GM21786 (cell line): Measurements from ENCODE around the gene GAB1.

ENCODE experiments used
- ATAC-seq: cut with Tn5 transposase; IDR thresholded peaks from one replicate; pipeline ENCODE4 v1.9.1; 2021; ENCODE audit not compliant: unreplicated experiment

GAB1 gene

DNA sequence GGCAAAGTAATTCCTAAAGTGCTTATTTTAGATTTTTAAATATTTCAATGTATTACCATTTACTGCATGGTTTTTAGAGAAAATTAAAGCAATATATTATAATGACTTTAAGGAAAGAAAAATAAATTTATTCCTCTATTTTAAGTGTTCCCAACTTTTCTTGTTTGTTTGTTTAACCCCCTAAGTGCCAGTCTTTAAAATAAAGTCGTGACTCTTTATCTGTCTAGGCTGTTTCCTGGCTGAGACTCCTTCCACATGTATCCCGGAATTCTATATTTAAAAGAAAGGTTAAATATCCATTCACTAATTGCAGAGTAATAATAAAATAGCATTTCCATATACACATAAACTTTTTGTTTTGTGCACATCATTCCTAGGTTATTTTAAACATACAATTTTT lies 71.2 kb downstream of the GAB1 start:
- ATAC-seq, result no peak

DNA sequence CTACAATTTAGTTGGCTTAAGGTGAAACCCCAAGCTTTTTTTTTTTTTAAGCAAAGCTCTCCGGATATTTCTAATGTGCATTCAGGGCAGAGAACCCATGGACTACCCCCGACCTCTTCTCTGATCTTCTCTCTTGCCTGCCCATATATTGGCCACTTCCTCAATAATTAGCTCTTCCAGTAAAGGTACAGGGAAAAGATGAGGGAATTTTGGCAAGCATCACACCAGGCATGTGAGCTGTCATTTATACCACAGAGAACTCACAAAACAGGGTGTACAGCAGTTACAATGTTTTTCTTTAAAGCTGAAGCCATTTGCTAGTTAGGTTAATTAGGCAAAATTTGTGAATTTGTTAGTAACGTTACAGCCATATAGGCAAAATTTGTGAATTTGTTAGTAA lies 73.3 kb downstream of the GAB1 start:
- ATAC-seq, result no peak

DNA sequence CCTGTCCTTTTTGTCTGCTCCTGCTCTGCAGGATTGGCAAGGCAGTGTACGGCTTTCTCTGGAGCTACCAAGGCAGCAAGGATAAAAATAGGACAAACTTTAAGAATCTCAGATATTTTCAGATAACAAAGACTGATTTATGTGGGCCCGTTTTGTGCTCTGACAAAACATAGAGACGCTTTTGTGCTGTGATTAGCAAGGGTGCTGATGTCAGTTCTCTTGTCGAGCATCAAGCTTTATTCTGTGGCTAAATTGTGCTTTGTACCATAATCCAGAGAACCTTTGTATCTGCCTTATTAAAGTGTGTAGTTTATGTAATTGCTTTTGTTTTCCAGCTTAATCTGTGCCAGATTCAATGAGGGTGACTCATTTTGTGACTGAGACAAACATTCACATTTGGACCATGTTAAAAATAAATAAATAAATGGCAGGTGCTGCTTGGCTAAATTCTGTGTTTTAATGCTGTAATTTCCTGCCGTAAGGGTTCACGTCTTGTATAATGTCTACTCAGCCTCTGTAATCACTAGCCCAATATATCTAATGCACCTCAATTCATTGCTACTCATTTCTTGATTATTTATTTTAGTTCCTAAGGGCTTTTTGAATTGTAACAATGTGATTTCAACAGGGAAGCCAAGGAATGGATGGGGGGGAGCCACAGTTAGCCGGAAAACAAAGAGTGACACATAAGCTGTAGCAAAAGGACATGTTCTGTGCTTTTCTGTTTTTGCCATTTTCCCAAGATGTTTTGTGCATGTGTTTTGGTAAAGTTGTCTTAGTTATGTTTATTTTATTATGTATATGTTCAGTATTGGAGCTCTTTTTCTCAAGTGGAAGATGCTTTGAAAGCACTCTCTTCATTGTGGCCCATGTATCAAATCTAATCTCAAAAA lies 75.1 kb downstream of the GAB1 start:
- no peak for ATAC-seq

DNA sequence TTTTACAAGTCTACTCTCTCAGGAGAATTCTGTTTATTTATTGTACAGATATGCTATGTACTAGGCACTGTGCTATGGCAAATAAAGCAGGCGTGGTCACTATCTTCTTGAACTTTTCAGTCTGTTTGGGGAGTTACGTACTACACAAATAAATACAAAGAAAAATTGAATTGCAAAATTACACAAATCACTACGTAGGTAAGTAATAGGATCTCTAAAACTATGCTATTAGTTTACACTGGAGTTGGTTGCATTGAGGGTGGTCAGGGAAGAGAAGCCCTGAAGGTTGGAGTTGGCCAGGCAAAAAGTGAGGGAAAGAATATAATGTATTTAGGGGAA lies 75.7 kb downstream of the GAB1 start:
- no peak for ATAC-seq

DNA sequence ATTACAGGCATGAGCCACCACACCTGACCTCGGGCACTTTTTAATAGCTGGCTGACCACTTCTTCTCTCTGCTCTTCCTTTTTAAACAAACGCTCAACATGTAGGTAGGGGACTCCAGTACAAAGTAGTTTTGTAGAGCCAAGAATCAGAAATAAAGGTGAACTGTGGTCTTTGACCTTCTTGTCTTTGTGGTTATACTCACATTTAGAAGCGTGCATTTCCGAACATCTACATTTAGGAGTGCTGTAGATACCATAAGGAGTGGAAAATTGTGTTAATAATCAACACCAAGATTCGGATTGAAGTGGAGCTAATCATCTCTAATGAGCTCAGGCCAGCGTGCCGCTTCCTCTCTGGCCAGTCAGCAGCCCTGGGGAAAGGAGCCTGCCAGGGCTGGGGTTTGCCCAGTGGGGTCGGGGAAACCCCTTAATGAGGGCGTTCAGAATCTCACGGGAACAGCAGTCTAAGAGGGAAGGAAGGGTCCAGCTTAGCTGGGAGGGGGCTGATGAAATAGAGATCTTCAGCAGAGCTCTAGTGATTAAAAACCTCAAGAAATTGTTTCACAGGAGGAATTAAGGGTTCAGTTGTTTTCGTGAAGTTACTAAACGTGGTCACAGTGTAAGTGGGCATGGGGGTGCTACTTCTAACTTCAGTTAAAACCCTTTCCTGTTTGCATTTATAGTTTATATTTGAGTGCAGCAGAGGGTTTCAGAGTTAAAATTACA lies 81.2 kb downstream of the GAB1 start:
- ATAC-seq, result peak; percentile 88

DNA sequence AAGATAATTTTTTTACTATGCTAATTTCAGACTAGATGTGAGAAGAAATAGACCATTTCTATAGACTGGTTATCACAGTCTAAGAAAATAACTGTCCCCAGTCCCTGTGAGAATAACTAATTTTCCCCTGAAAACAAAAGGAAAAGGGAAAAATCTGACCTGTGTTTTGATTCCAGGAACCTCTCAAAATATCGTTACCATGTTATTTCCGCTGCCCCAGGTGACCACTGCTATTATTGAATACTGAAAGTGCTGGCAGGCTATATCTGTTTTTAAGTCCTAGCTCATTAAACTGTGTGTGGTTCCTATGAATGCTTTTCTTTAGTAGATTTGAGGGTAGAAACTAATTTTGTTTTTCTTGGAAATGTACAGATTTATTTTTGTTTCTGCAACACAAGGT lies 83.6 kb downstream of the GAB1 start:
- peak; percentile 39 for ATAC-seq

DNA sequence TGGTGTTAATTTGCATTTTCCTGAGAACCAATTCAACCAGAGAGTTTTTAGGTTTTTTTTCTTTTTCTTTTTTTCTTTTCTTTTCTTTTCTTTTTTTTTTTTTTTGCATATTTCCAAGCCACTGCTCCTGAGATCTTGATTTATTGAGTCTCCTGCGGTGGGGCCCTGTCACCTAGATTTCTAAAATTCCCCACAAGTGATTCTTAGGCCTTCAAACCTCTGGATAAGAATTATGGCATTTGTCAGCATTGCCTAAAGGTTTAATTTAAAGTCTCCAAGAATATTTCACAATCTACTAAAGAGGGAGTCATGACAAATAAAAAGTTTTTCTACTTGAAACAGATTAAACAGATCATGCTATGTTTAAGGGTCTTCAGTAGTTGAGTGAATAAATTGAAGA lies 84.9 kb downstream of the GAB1 start:
- no peak for ATAC-seq

DNA sequence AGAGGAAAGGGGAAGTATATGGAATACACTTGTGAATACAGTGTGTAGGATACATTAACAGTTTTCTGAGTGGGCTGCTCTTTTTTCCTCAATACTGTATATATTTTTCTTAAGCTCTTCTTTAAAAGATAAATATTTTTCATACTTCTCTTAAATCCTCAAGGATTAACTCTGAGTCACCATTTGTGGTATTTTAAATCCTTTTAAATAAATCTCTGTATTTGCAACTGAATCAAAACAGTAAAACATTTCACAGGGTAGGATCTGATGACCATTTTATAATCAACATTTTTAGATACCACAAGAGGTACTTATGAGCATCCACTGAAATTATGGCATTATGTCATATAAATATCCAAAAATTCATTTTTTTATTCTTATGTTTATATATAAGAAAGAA lies 87.6 kb downstream of the GAB1 start:
- ATAC-seq, result no peak

DNA sequence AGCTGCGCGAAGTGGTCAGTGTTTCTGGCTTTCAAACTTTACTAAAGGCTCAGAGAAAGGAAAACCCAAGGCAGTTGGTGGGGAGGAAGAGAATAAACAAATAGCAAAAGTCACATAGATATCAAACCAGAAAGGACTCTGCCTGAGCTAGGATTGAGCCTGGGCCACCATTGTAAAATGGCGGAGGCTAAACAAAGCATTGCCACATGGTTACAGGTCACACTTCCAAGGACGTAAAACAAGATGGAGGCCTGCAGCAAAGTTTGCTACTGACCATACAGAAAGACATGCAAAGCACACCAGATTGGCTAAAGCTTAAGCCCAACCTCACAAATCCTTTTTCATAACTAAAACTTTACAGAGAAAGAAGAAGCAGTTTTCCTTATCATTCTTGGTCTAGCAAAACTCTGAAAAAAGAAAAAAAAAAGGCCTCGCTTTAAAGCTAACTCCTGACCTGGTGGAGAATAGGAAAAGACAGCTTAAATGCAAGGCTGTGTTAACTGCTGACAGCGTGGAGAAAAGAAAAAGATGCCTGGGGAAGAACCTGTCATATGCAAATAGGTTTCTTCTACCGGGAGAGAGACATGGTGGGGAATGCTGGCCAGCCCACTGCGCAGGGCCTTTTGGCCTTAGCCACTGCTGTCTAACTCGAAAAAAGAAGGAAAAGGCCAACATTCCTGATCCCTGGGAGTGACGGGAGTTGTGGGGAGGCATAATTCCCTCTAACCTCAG lies 95.0 kb downstream of the GAB1 start:
- no peak for ATAC-seq

DNA sequence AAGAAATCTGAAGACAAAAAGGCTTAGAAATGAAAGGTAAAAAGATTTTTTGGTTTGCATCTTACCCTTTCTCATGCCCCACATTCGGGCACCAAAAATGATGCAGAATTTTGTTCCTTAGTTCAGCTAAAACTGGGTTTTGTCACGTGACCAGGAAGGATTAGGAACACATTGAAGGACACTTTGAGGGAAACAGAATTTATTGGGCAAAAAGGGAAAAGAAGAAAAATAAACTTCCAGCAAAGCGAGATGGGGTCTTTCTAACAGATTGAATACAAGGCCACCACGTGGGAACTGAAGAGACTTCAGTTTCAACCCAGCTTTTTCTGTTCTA lies 95.5 kb downstream of the GAB1 start:
- no peak for ATAC-seq

DNA sequence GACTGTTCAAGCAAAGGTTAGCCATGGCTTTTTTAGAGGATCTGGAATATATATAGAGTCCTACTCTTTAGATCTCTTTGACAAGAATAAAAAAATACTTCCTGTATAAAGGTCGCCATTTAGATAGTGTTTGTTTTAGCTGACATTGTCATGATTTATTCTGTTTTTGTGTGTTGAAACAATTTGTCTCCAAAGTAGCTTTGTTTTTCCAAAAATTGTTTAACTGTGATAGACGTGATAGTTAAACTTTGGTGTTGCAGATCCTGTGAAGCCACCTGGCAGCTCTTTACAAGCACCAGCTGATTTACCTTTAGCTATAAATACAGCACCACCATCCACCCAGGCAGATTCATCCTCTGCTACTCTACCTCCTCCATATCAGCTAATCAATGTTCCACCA lies 96.6 kb downstream of the GAB1 start:
- no peak for ATAC-seq

DNA sequence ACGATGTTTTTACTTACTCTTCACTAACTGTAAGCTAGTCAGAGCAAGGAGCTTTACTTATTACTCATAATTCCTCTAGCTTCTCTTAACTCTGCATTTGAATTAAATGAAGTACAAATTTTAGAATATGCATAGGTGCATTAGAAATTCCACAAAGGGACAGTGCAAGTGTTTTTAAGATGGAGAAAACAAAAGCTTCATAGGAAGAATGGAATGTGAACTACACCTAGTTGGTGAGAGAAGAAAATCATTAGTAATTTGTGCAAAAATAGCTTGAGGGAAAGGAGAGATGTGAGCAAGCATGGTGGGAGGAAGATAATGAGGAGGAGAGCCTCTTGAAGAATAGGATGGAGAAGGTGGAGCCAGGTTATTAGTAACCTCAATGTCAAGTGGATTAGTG lies 99.3 kb downstream of the GAB1 start:
- ATAC-seq, result no peak

DNA sequence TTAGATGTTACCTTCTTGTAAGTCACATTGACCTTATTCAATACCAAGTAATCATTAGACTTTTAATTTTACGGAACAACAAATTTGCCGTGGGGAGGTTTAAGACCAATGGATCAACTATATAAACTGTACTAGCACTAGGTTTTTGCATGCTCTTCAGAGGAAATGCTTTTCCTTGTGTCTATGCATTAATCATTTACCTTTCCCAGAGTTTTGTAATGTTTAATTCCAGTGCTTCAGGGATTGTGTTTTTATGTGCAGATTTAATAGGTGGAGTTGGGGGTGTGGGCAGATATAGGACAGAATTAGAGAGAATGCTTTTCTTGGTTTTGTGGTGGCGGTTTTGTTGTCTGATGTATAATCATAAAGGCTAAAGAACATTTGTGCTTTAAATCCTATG lies 100.8 kb downstream of the GAB1 start:
- no peak for ATAC-seq

DNA sequence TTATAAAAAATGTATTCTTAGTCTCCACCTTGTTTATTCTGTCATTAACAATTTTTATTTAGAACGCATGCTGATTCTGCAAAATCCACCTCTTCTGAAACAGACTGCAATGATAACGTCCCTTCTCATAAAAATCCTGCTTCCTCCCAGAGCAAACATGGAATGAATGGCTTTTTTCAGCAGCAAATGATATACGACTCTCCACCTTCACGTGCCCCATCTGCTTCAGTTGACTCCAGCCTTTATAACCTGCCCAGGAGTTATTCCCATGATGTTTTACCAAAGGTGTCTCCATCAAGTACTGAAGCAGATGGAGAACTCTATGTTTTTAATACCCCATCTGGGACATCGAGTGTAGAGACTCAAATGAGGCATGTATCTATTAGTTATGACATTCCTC lies 101.3 kb downstream of the GAB1 start:
- no peak for ATAC-seq

DNA sequence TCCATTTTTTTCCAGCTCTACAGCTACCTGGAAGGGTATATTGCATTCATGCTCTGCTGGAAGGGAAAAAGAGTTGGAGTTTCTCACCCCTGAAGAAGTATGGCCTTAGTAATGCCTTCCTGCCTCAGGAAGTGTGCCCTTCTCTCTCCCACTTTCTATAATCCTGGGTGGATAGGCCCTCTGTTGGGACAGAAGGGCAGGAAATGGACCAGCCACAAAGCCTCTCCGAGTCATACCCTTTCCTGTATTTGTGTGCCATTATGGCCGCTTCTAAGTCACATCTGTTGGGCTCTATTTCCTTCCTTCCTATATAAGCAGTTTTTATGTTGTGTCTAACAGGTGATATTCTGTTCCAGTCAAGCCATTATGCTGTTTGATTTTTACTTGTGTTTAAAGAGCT lies 102.0 kb downstream of the GAB1 start:
- no peak for ATAC-seq

DNA sequence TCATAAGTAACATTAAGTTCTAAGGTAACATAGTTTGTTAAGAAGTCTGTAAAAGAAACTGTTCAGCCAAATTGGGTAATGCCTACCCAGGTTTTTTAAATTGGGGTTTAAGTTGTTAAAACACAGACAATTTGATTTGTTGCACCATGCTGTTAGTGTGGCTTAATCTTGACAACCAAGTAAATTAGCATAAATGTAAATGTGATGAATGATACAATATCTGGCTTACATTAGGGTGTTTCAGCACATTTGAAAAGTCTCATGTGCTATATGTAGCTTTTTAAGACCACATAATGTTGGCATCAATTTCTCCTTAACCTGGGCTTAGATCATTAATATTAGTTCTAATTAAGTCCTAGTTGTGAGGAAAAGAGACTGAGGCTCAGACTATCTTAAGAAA lies 104.4 kb downstream of the GAB1 start:
- ATAC-seq, result no peak

DNA sequence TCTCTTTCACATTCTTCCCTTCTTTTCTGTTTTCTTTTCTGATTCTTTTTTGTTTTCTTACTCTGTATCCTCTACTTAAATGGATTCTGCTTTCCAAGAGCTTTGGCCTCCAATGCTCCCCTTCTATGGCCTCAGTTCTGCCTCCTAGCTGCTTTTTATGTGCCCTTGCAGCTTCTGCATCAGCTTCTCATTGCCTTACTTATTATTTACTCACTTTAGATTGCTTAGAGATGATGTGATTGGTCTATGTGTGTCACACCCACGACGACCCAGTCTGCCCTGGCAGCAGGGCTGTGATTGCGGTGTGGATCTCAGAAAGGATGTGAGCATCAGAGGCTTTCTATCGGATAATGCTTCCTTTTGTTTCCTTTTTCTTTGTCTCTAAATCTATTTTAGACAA lies 105.0 kb downstream of the GAB1 start:
- no peak for ATAC-seq

DNA sequence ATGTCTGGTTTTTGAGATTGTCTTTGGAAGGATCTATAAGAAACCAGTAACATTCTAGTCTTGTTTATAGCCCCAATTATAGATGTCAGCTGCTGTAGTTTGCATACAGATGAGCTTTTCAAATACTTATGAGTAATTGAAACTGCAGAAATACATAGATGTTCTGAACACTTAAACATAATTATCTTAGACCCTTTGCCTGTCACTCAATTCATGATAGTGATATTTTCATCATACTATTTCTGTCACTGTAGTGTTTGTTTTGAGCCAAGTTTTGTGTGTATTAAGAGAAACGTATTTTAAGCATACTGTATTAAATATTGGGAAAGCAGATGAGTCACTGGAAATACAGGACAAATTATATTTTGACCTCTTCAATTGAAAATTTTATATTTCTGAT lies 107.1 kb downstream of the GAB1 start:
- no peak for ATAC-seq

DNA sequence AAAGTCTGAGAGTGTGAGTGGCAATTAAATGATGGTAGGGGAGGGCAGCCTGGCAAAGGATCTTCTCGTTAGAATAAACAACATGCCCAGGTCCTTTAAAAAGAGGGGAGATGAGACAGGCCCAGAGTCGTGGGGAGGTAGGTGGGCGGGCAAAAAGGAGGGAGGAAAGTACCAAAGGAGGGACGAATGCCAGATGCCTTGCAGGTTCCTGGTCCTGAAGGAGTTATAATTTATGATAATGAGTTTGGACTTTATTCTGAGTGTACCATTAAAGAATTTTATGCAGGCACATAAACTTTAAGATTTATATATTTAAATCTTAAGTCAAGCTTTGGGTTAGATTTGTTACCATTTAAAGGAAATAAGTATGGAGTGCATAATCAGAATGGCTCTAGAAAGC lies 114.5 kb downstream of the GAB1 start:
- no peak for ATAC-seq

DNA sequence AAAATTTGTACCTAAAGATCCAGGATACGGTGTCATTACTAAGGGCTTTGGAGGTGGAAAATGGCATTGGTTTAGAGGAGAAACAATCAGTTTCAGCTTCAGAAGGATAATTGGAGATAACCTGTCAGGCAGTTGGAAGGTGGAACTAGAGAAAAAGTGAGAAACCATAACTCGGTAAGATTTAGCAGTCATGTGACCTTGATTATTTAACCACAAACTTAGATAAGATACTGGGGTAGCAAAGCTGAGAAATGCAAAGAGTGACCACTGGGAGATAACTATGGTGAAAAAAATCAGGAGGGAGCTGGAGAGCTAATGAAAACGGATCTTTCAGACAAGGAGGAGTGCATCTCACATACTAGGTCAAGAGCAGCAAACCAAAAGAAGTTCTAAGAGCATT lies 118.5 kb downstream of the GAB1 start:
- no peak for ATAC-seq

DNA sequence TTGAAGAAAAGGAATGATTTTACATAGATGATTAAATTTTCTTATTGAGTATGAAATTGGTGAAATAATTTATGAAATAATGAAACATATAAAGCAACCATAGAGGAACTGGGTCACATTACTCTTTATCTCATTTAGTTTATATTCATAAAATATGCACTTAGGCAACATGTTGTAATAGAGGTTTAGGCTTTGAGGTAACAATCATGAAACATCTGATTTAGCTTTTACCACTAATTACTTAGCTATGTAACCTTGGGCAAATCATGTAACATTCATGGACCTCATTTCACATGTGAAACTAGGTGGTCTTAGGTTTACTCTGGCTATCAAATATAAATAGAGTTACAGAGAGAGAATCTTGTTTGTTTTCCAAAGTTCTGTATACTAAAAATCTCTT lies 122.3 kb downstream of the GAB1 start:
- no peak for ATAC-seq
